Thyroid gland (tissue), 4 donors: Measurements from ENCODE around the gene SCGN. TPM values are rescaled to one million over a fixed set of nuclear protein-coding genes. Genes with fewer than 3 reads are reported as not detected.

ENCODE experiments used
- DNase-seq, 2 donors: peaks; one replicate each; pipeline ENCODE4 v3.0.0-alpha.2; 2019
- H3K27ac ChIP-seq, 3 donors: fragments of 200-600 bp; sonication (generic); 1 replicate in 2 of 3; 2 replicates in 1 of 3; pipeline ENCODE4 v1.5.1; 2016 to 2019; ENCODE audit warnings: mild to moderate bottlenecking in 1 of 3, moderate library complexity in 1 of 3
- H3K27me3 ChIP-seq: fragments of 200-600 bp; sonication (generic); one replicate; pipeline ENCODE4 v1.5.1; 2019
- H3K36me3 ChIP-seq, 2 donors: fragments of 200-600 bp; sonication (generic); one replicate each; pipeline ENCODE4 v1.5.1; 2016 to 2019
- H3K4me1 ChIP-seq, 2 donors: fragments of 200-600 bp; sonication (generic); one replicate each; pipeline ENCODE4 v1.5.1; 2017 to 2019
- H3K4me3 ChIP-seq, 3 donors: fragments of 200-600 bp; sonication (generic); replicated peaks in 1 of 3; 1 replicate in 2 of 3; 2 replicates in 1 of 3; pipeline ENCODE4 v1.5.1; 2016; ENCODE audit warnings: mild to moderate bottlenecking in 1 of 3
- H3K9me3 ChIP-seq: fragments of 200-600 bp; sonication (generic); one replicate; pipeline ENCODE4 v1.5.1; 2017
- POLR2A ChIP-seq, 2 donors: fragments of 450-650 bp; IDR thresholded peaks; one replicate each; pipeline ENCODE4 v1.6.1; 2017; ENCODE audit warnings: antibody characterized with exemption in 2 of 2, mild to moderate bottlenecking in 2 of 2, moderate library complexity in 1 of 2
- WGBS, 2 donors: methylation state at CpG; one replicate each; pipeline ENCODE4 v1.1.5; 2017; 5-methylcytosine and 5-hydroxymethylcytosine counted together
- intact Hi-C: fragments of 100-400 bp; cut with DNase I; formaldehyde crosslinking; loops from one replicate; pipeline ENCODE4 v1.15.1; 2023
- total RNA-seq, 4 donors: library from RNA; depleted of rRNA; stranded (reverse); fragments of >200 nt; gene quantifications; one replicate each; pipeline ENCODE4 v1.2.3, GENCODE V29; 2016
- TF ChIP-seq, protein P1 (sequence below), 6 experiments: fragments of 200-600 bp in 3 of 6; fragments of 450-650 bp in 3 of 6; sonication (generic) in 3 of 6; IDR thresholded peaks; one replicate each; pipeline ENCODE4 v1.5.1; 2016 to 2019; ENCODE audit warnings: antibody characterized with exemption in 6 of 6, mild to moderate bottlenecking in 2 of 6, inconsistent platforms in 1 of 6, moderate library complexity in 1 of 6

Gene SCGN
- total RNA-seq, 4 donors from 2014 or later, result 1.2 to 6.2 TPM; not detected in 2

DNA sequence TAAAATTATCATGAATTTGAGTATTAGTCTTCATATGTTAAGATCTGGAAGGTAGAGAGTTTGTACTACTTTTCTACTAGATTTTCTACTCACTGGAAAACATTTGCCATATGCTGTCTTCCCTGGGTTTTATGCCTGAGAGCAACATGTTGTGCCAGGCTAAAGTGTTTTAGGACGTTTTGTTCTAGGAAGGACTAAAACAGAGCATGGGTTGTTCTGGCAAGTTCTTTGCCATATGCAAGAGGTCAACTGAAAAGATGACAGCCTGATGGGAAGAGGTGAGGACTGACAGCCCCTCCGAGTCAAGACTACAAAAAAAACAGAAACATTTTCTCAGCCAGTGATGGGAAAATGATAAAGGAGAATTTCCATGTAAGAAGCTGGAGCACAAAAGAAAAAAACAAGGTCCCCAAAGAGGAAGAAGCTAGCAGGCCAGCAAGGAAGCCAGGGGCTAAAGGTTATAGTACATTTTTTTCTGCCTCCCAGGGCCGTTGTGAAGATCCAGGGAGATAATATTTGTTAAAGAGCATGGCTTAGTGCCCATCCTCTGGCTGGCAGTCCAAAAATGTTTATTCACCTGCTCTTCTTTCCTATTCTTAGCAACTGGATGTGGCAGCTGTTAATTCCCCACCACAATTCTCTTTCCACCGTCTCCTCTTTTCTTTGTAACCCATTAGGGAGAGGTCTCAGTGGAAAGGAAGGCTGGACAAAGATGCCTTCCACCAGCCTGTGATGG, 7.8 kb downstream of the SCGN start:
- Histone ChIP-seq H3K9me3 (no peaks in the 10 kb centered on the region), H3K27me3 (no peaks in the 10 kb centered on the region), H3K4me1 (no peaks in the 10 kb centered on the region), H3K27ac (no peak overlapping the region), H3K36me3 (no peaks in the 10 kb centered on the region), H3K4me3 (no peak overlapping the region)
- intact Hi-C loops, result no loop called here
- no peak for DNase-seq
- no peak for TF ChIP-seq POLR2A (IDR thresholded peaks at IDR 0.05)
- TF ChIP-seq, protein P1, sequence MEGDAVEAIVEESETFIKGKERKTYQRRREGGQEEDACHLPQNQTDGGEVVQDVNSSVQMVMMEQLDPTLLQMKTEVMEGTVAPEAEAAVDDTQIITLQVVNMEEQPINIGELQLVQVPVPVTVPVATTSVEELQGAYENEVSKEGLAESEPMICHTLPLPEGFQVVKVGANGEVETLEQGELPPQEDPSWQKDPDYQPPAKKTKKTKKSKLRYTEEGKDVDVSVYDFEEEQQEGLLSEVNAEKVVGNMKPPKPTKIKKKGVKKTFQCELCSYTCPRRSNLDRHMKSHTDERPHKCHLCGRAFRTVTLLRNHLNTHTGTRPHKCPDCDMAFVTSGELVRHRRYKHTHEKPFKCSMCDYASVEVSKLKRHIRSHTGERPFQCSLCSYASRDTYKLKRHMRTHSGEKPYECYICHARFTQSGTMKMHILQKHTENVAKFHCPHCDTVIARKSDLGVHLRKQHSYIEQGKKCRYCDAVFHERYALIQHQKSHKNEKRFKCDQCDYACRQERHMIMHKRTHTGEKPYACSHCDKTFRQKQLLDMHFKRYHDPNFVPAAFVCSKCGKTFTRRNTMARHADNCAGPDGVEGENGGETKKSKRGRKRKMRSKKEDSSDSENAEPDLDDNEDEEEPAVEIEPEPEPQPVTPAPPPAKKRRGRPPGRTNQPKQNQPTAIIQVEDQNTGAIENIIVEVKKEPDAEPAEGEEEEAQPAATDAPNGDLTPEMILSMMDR (IDR thresholded peaks at IDR 0.05), result no peak
- WGBS, 2 donors, result 26 to 31% methylated on average over 4 of the region's 4 CpGs

DNA sequence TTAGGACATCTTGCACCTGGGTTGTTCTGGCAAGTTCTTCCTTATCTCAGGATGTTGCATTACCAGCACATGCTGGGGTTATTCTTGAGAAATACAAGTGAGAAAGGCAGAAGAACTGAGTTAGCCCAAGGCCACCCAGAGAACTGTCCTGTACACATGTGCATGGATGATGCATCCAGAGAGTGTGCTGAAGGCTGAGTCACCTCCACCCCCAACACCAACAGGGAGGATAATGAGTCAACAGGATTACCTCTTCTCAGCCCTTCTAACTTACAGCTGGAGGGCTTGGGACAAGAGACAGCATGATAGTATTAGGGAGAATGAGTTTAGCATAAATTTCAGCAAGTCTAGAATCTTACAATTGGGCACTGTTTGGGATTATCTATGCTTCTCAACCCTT, 8.5 kb downstream of the SCGN start:
- Histone ChIP-seq H3K36me3 (no peaks in the 10 kb centered on the region), H3K27me3 (no peaks in the 10 kb centered on the region), H3K4me3 (no peak overlapping the region), H3K27ac (no peak overlapping the region), H3K9me3 (no peaks in the 10 kb centered on the region), H3K4me1 (no peaks in the 10 kb centered on the region)
- DNase-seq, result no peak
- TF ChIP-seq, protein P1 (IDR thresholded peaks at IDR 0.05), result no peak
- TF ChIP-seq POLR2A (IDR thresholded peaks at IDR 0.05), result no peak
- intact Hi-C loops, result no loop called here

DNA sequence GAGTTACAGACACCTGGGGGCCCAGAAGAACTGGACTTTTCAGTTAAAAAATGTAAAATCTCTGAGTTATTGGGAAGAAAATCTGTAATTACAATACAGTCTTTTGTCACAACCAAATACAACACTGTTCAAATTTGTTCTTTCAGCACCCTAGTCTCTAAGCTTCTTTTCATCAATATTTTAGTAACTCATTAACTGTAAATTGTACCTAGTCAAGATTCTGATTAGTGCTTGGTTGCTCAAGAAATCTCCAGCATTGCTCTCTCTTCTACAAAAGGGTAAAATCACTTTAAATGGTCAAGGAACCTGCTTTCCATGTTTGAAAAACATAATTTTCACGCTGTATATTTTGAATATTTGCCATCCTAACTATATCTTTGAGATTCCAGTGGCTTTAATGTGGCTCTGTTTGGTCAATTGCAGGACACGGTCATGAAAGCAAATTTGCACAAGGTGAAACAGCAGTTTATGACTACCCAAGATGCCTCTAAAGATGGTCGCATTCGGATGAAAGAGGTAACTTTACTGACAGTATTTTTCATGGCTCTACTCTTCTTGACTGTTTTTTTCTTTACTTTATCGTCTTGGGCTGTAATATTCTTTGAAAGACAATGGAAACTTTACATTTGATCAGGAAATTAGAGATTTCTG, 9.2 kb downstream of the SCGN start:
- H3K4me1 ChIP-seq, result no peaks in the 10 kb centered on the region
- intact Hi-C loops, result no loop called here
- H3K36me3 ChIP-seq, result no peaks in the 10 kb centered on the region
- no peak for TF ChIP-seq POLR2A (IDR thresholded peaks at IDR 0.05)
- TF ChIP-seq, protein P1 (IDR thresholded peaks at IDR 0.05), result no peak
- no peaks in the 10 kb centered on the region for H3K9me3 ChIP-seq
- H3K27me3 ChIP-seq, result no peaks in the 10 kb centered on the region
- no peak overlapping the region for H3K27ac ChIP-seq
- no peak overlapping the region for H3K4me3 ChIP-seq
- WGBS, 2 donors, result 82 to 83% methylated on average over 5 of the region's 5 CpGs
- DNase-seq, result no peak

DNA sequence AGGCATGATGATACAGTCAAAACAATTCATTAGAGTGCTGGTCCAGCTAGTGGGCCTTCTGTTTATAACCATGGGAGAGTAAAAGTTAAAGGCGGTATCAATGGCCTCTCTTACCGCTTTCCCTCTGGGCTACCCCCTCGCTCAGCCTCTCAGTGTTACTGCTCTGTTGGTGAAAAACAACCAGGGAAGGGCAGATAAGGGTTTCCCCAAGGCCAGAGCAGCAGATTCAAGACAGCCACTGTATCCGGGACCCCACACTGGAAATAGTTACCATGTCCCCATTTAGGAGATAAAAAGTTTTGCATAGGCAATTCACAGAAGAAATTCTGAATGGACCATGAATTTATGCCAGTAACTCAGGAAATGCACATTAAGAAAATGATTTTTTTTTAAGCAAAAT, 13.4 kb downstream of the SCGN start:
- 87 to 94% methylated on average over 4 of the region's 4 CpGs for WGBS, 2 donors
- Histone ChIP-seq H3K4me1 (no peaks in the 10 kb centered on the region), H3K27ac (no peak overlapping the region), H3K36me3 (no peaks in the 10 kb centered on the region), H3K9me3 (no peaks in the 10 kb centered on the region), H3K27me3 (no peaks in the 10 kb centered on the region), H3K4me3 (no peak overlapping the region)
- intact Hi-C loops, result no loop called here
- no peak for DNase-seq
- no peak for TF ChIP-seq POLR2A (IDR thresholded peaks at IDR 0.05)
- TF ChIP-seq, protein P1 (IDR thresholded peaks at IDR 0.05), result no peak

DNA sequence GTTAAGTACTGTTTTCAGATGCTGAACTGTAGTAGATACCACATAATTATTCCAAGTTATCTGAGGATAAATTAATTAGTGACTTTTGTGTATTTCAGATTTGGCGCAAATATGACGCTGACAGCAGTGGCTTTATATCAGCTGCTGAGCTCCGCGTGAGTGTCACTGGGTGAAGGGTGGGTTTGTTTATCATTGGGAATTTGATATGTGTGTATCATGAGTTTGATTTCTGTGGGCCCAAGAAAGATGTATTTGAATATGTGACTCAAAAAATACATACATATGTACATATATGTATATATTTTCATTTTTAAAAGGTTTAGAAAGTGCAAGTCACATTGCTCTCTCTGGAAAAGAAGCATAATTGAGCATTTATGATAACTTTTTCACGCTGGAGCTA, 17.4 kb downstream of the SCGN start:
- no peak overlapping the region for H3K27ac ChIP-seq
- no peaks in the 10 kb centered on the region for H3K9me3 ChIP-seq
- H3K36me3 ChIP-seq, result no peaks in the 10 kb centered on the region
- intact Hi-C loops, result no loop called here
- no peaks in the 10 kb centered on the region for H3K27me3 ChIP-seq
- H3K4me1 ChIP-seq, result no peaks in the 10 kb centered on the region
- WGBS, 2 donors, result 89 to 94% methylated on average over 5 of the region's 5 CpGs
- no peak overlapping the region for H3K4me3 ChIP-seq
- no peak for DNase-seq
- no peak for TF ChIP-seq POLR2A (IDR thresholded peaks at IDR 0.05)
- TF ChIP-seq, protein P1 (IDR thresholded peaks at IDR 0.05), result no peak
